NB4 (cell line): ENCODE measurements around the gene SPATA13.

ENCODE experiments used
- DNase-seq: peaks from one replicate; pipeline ENCODE4 v3.0.0; 2010; ENCODE audit warnings: low read depth
- H3K4me3 ChIP-seq: one replicate; pipeline ENCODE4 v1.5.1; 2011; ENCODE audit warnings: mild to moderate bottlenecking, low read depth, low read length, moderate library complexity
- CTCF ChIP-seq: IDR thresholded peaks from one replicate; pipeline ENCODE4 v1.5.1; 2012; ENCODE audit warnings: low read depth, low read length
- MAX ChIP-seq: IDR thresholded peaks from 2 replicates; pipeline ENCODE4 v1.6.1; 2011; ENCODE audit warnings: low read depth, low read length
- MYC ChIP-seq: IDR thresholded peaks from 2 replicates; pipeline ENCODE4 v1.6.1; 2011; ENCODE audit warnings: low read depth, low read length
- POLR2A ChIP-seq: IDR thresholded peaks from 2 replicates; pipeline ENCODE4 v1.6.1; 2011; ENCODE audit warnings: mild to moderate bottlenecking; ENCODE audit not compliant: insufficient read length; ENCODE audit errors: extremely low read depth

SPATA13 gene

DNA sequence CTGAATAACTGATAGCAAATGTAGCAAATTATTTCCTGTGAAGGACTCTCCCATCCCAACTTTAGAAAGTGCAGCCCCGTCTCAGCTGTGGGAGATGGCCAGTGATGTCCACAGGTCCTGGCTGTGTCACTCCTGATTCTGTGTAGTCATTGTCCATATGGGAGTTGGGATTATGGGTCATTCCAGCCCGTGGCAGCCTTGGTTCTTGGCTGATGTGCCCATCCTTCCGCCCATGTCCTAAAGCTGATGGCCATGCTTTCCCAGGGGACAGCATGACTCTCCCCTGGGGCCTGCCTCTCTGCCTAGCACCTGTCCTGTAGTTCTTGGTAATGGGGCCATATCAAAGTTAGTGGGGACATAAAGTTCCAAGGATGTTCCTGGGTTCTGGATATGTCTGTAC, 104.9 kb downstream of the SPATA13 start:
- no peak for DNase-seq
- H3K4me3 ChIP-seq, result no peak overlapping the region
- TF ChIP-seq MAX (no peak), MYC (no peak), POLR2A (no peak), CTCF (no peak)

DNA sequence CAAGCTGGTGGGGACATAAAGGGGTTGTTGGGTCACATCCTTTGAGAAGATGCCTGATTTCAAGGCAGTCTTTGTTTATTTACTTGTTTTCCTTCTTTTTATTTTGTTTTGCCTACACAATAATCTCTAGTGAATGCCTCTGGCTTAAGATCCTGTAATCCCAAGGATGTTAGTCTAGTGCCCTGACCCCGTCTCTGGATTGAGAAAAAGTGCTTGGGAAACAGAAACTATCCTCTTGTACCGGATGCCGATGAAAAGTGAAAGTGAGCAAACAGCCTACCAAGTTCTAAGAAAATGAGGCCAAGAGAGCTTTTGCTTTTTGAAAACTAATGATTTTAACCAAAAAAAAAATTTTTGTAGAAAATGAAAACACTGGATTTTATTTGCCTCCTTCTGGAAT, 106.8 kb downstream of the SPATA13 start:
- TF ChIP-seq CTCF (no peak), MYC (no peak), POLR2A (no peak), MAX (no peak)
- DNase-seq, result no peak
- H3K4me3 ChIP-seq, result no peak overlapping the region

DNA sequence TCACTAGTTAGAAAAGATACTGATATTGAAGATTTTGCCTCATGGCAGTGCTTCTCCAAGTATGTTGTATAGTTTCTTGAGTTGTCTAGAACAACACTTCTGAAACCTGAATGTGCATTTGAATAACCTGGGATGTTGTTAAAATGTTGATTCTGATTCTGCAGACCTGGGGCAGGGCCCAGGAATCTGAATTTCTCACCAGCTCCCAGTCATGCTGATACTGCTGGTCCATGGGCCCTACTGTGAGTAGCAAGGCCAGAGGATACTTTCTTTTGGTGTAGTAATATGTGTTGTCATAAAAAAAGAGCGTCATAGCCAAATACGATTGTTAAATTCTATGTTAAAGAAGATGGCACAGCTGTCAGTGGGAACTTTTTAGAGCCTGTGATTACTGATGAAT, 107.3 kb downstream of the SPATA13 start:
- no peak overlapping the region for H3K4me3 ChIP-seq
- no peak for TF ChIP-seq POLR2A
- TF ChIP-seq MAX, result no peak
- no peak for DNase-seq

GRCh38 chr13:24269821-24270220, 109.3 kb downstream of the SPATA13 start:
- no peak for DNase-seq
- H3K4me3 ChIP-seq, result no peak overlapping the region
- TF ChIP-seq MYC, result no peak
- TF ChIP-seq POLR2A, result no peak
- no peak for TF ChIP-seq MAX
- no peak for TF ChIP-seq CTCF

DNA sequence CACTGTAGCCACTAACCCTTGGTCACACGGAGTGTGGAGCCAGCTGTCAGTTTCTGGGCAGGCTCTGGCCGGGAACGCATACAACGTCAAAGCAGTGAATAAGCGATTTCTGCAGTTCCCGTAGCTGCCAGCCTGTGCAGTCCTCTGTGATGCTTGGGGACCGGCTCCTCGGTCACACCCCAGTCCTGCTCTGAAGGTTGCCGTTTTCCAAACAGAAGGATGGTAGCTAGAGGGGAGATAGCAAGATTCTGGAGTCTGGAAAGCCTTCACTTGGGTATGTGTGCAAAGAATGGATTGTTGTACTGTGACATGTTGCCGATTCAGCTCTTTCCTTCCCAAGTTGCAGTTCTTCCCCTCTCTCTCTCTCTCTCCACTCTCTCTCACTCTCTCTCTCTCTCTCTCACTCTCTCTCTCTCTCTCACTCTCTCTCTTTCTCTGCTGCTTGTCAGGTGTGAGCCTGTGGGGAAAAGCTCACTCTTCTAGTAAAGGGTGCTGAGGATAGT, 110.2 kb downstream of the SPATA13 start:
- peak; percentile 68 for DNase-seq
- no peak for TF ChIP-seq MYC
- TF ChIP-seq CTCF, result no peak
- no peak for TF ChIP-seq MAX
- TF ChIP-seq POLR2A, result no peak
- H3K4me3 ChIP-seq, result peak overlapping the region; percentile 47

DNA sequence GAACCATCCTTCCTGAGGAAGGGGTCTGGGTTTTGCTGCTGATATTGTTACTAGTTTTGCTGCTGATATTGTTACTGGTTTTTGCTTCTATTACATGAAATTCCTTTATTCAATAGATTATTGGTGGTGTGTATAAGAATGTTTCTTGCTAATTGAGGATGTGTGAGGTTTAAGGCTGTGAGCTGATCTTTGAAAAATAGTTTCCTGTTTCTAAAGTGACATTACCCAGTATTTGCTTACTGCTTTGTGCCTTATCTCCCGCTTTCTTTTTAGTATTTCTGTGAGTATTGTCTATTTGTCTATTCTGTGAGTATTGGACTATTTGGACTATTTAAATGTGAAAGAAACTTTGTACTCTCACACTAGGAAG, 110.7 kb downstream of the SPATA13 start:
- no peak for DNase-seq
- no peak overlapping the region for H3K4me3 ChIP-seq
- no peak for TF ChIP-seq CTCF
- TF ChIP-seq POLR2A, result no peak
- TF ChIP-seq MAX, result no peak
- TF ChIP-seq MYC, result no peak
